Psoas muscle (tissue), 8 donors: ENCODE data around the gene CFAP206. TPM values are rescaled to one million over a fixed set of nuclear protein-coding genes. Genes with fewer than 3 reads are reported as not detected.

ENCODE experiments used
- ATAC-seq, 4 donors: fragments of 200-7000 bp; cut with Tn5 transposase; one replicate each; pipeline ENCODE4 v1.9.1; 2020; ENCODE audit warnings: moderate library complexity in 3 of 4, mild to moderate bottlenecking in 2 of 4
- DNase-seq, 2 donors: peaks; one replicate each; pipeline ENCODE4 v3.0.0-alpha.2; 2020
- H3K27ac ChIP-seq: fragments of 200-600 bp; one replicate; pipeline ENCODE4 v1.8.0; 2022
- H3K27me3 ChIP-seq, 3 donors: fragments of 200-600 bp in 1 of 3; one replicate each; pipeline versions ENCODE4 v1.6.1 to v1.8.0; 2013 to 2022; ENCODE audit warnings: low read length in 2 of 3, mild to moderate bottlenecking in 2 of 3, moderate library complexity in 1 of 3; ENCODE audit not compliant: insufficient read depth in 3 of 3
- H3K36me3 ChIP-seq, 2 donors: fragments of 200-600 bp in 1 of 2; one replicate each; pipeline versions ENCODE4 v1.6.1 to v1.8.0; 2013 to 2022; ENCODE audit warnings: low read depth in 1 of 2, mild to moderate bottlenecking in 1 of 2, moderate library complexity in 1 of 2; ENCODE audit not compliant: insufficient read depth in 1 of 2
- H3K4me1 ChIP-seq: fragments of 200-600 bp; one replicate; pipeline ENCODE4 v1.8.0; 2022
- H3K4me3 ChIP-seq: fragments of 200-600 bp; one replicate; pipeline ENCODE4 v1.8.0; 2022; ENCODE audit warnings: mild to moderate bottlenecking
- H3K9me3 ChIP-seq: fragments of 200-600 bp; one replicate; pipeline ENCODE4 v1.8.0; 2022
- CTCF ChIP-seq: fragments of 200-600 bp; IDR thresholded peaks from one replicate; pipeline ENCODE4 v1.8.0; 2022; ENCODE audit warnings: antibody characterized with exemption
- WGBS, 3 donors: extraction: QIAGEN DNeasy Blood & Tissue Kit; methylation state at CpG; one replicate each; pipeline versions ENCODE4 v1.1.6 to v1.1.7; 2013; 5-methylcytosine and 5-hydroxymethylcytosine counted together
- intact Hi-C, 2 donors: fragments of 100-400 bp; cut with DNase I; formaldehyde crosslinking; loops; one replicate each; pipeline versions ENCODE4 v1.11.0 to v1.14.2; 2022
- polyA plus RNA-seq, 3 donors: library from polyadenylated mRNA; stranded (reverse); fragments of 200-250 nt; gene quantifications; one replicate each; pipeline ENCODE4 v1.2.3, GENCODE V29; 2013
- total RNA-seq, 4 donors: library from RNA; stranded (reverse); fragmentation: NEBNext Ultra II Directional in 2 of 4; extraction: Animal tissue kit (Norgen Biotek cat#: 25700) in 2 of 4; gene quantifications; one replicate each; pipeline versions ENCODE4 v1.2.1 to v1.2.4, GENCODE V29; 2021 to 2023
- donor health status: healthy with polysubstance abuse.
- donor health status: DM: no; HTN: no; CAD: no; lungs with moderate emphysema.
- donor health status: Bipolar disorder and iron deficiency.
- donor health status: healthy.
- donor health status: DM: yes; HTN: yes; CAD: no.
- donor health status: DM: no; HTN: no; CAD: no.
- donor health status: DM: no; HTN: no; CAD: no.
- donor health status: DM: yes; HTN: yes; CAD: no.

Gene CFAP206
- total and polyA plus RNA-seq, 7 donors, result 0.10 to 0.70 (median 0.10) TPM; not detected in 4

- intact Hi-C loops, result no loop called here
- Histone ChIP-seq H3K27me3 (no peaks in the 10 kb centered on the region), H3K36me3 (no peaks in the 10 kb centered on the region), H3K4me3 (no peak overlapping the region), H3K9me3 (no peaks in the 10 kb centered on the region), H3K4me1 (no peaks in the 10 kb centered on the region), H3K27ac (no peak overlapping the region)
- TF ChIP-seq CTCF, result no peak
- ATAC-seq (no peak), DNase-seq (no peak)
- WGBS, 3 donors, result 50 to 55% (median 51%) methylated on average over 3 of the region's 3 CpGs
Measured at GRCh38 chr6:87430499-87430898, 22.7 kb downstream of the CFAP206 start.

DNA sequence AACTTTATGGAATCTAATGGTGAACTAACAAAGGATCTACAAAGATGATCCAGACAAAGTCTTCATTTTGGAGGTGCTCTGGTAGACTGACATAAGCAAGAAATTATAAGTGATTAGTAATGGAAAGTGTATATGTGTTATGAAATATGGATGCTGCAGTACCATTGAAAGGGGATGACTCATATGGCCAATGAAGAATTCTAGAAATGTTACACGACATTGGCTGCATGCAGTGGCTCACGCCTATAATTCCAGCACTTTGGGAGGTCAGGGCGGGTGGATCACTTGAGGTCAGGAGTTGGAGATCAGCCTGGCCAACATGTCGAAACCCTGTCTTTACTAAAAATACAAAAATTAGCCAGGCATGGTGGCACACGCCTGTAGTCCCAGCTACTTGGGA, 23.5 kb downstream of the CFAP206 start:
- DNase-seq (no peak), ATAC-seq (no peak)
- TF ChIP-seq CTCF, result no peak
- no peaks in the 10 kb centered on the region for H3K4me1 ChIP-seq
- no peaks in the 10 kb centered on the region for H3K27me3 ChIP-seq
- no peaks in the 10 kb centered on the region for H3K36me3 ChIP-seq
- intact Hi-C loops, result no loop called here
- 73 to 87% (median 77%) methylated on average over 5 of the region's 5 CpGs for WGBS, 3 donors
- H3K4me3 ChIP-seq, result no peak overlapping the region
- H3K27ac ChIP-seq, result no peak overlapping the region
- H3K9me3 ChIP-seq, result no peaks in the 10 kb centered on the region

DNA sequence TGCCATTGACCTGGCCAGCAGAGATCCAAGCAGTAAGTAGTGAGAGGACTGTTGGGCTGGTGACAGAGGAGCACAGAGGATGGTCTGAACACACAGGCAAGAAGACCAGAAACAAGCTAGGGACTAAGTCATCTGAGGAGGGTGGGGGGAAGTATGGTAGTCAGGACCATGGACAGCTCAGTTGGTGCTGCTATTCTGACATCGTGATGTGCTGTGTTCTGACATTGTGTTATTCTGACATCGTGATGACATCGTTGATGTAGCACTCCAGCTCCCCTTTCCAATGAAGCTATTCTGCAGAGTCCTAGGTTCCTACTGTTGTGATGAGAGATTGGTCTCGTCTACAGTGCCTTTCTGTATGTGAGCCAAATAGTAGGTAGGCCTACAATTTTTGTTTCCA, 28.7 kb downstream of the CFAP206 start:
- Histone ChIP-seq H3K27me3 (no peaks in the 10 kb centered on the region), H3K36me3 (no peaks in the 10 kb centered on the region), H3K9me3 (no peaks in the 10 kb centered on the region), H3K4me1 (no peaks in the 10 kb centered on the region), H3K4me3 (no peak overlapping the region), H3K27ac (no peak overlapping the region)
- DNase-seq (no peak), ATAC-seq (peak in 1 of 4 donors; percentile 43)
- no peak for TF ChIP-seq CTCF
- WGBS, 3 donors, result 2 to 12% (median 9%) methylated on average over 4 of the region's 4 CpGs
- intact Hi-C loops, result no loop called here

DNA sequence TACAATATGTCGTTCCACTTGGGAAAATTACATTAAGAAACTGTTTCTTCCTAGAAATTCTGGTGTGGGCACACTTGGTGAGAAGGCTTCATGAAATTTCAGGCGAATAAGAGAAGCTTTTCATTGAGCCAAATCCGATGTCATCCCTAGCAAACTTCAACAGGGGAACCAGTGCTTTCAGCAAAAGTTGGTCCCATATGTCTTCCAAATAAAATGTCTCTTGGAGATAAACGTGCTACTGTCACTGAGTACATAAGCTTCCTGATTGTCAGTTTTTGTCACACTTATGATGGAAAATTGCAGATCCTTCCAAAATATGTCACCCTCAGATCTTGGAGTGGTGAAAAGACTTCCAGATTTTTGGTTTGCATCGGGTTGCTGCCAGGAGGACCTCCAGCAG, 33.9 kb downstream of the CFAP206 start:
- WGBS, 3 donors, result 72 to 79% (median 72%) methylated on average over 5 of the region's 5 CpGs
- intact Hi-C loops, result no loop called here
- DNase-seq, result no peak

More for the DNA sequence above, 33.9 kb downstream of the CFAP206 start:
- no peaks in the 10 kb centered on the region for H3K9me3 ChIP-seq
- no peak for ATAC-seq
- H3K27me3 ChIP-seq, result no peaks in the 10 kb centered on the region
- no peak for TF ChIP-seq CTCF
- H3K4me3 ChIP-seq, result no peak overlapping the region
- H3K4me1 ChIP-seq, result no peaks in the 10 kb centered on the region
- no peak overlapping the region for H3K27ac ChIP-seq
- no peaks in the 10 kb centered on the region for H3K36me3 ChIP-seq
